Right hindlimb (tissue), 1 donor: Measurements from ENCODE around the gene OR56B4.
"Not testable (repeated sequence)": the region's sequence is repeated elsewhere in the genome, so short reads cannot be mapped to it uniquely, and the experiment has no call there.

Source experiments
- DNase-seq: peaks from one replicate; pipeline ENCODE4 v3.0.0-alpha.2; 2018

OR56B4 gene

GRCh38 chr11:6107384-6107783 lies at the start of gene OR56B4:
TSS of gene OR56B4 (plus strand) at chr11:6107684. CDS start at chr11:6107779, 95 bp downstream.
- not testable (repeated sequence) for DNase-seq

- DNase-seq, result no peak
These were observed 46.0 kb upstream of the OR56B4 start for GRCh38 chr11:6061475-6061874.

- no peak for DNase-seq
These were observed 44.7 kb upstream of the OR56B4 start for GRCh38 chr11:6062691-6063358.

GRCh38 chr11:6067502-6067901 lies 40.0 kb upstream of the OR56B4 start:
- DNase-seq, result no peak

GRCh38 chr11:6076443-6076842 lies 31.0 kb upstream of the OR56B4 start:
- DNase-seq, result not testable (repeated sequence)

- no peak for DNase-seq
These were observed 29.8 kb upstream of the OR56B4 start for GRCh38 chr11:6077723-6078122.

GRCh38 chr11:6079463-6079862 lies 28.0 kb upstream of the OR56B4 start:
- DNase-seq, result no peak

GRCh38 chr11:6083129-6083528 lies 24.4 kb upstream of the OR56B4 start:
- DNase-seq, result no peak

GRCh38 chr11:6084587-6084986 lies 22.9 kb upstream of the OR56B4 start:
- no peak for DNase-seq

GRCh38 chr11:6094186-6094585 lies 13.3 kb upstream of the OR56B4 start:
- no peak for DNase-seq

GRCh38 chr11:6095798-6096197 lies 11.7 kb upstream of the OR56B4 start:
- no peak for DNase-seq

GRCh38 chr11:6096417-6096816 lies 11.1 kb upstream of the OR56B4 start:
- no peak for DNase-seq

- no peak for DNase-seq
These were observed 7.9 kb upstream of the OR56B4 start for GRCh38 chr11:6099577-6099976.

GRCh38 chr11:6110011-6110410 lies 2.5 kb downstream of the OR56B4 start:
- DNase-seq, result no peak

GRCh38 chr11:6111673-6112072 lies 4.2 kb downstream of the OR56B4 start:
- DNase-seq, result no peak

GRCh38 chr11:6116638-6117037 lies 9.2 kb downstream of the OR56B4 start:
- no peak for DNase-seq

GRCh38 chr11:6124245-6124644 lies 16.8 kb downstream of the OR56B4 start:
- DNase-seq, result no peak

- DNase-seq, result no peak
These were observed 20.4 kb downstream of the OR56B4 start for GRCh38 chr11:6127881-6128280.

- DNase-seq, result no peak
These were observed 21.5 kb downstream of the OR56B4 start for GRCh38 chr11:6129011-6129410.

- DNase-seq, result no peak
These were observed 22.2 kb downstream of the OR56B4 start for GRCh38 chr11:6129635-6130034.

GRCh38 chr11:6132431-6132830 lies 24.9 kb downstream of the OR56B4 start:
- no peak for DNase-seq

- DNase-seq, result not testable (repeated sequence)
These were observed 28.5 kb downstream of the OR56B4 start for GRCh38 chr11:6135936-6136335.

GRCh38 chr11:6142936-6143335 lies 35.5 kb downstream of the OR56B4 start:
- DNase-seq, result no peak

- not testable (repeated sequence) for DNase-seq
These were observed 36.3 kb downstream of the OR56B4 start for GRCh38 chr11:6143737-6144136.

- DNase-seq, result no peak
These were observed 43.6 kb downstream of the OR56B4 start for GRCh38 chr11:6151117-6151516.
